Measurements from ENCODE around the gene PCDH12. TPM values are rescaled to one million over a fixed set of nuclear protein-coding genes. Genes with fewer than 3 reads are reported as not detected.
A peak's percentile ranks its signal among the peaks of the same experiment; 100 is the strongest.

PCDH12 gene
- total and polyA plus RNA-seq, 2 donors (not counting 3 experiments of a cell fraction or from before 2014, with no cell fraction given), result 6.2 to 20.4 TPM

DNA sequence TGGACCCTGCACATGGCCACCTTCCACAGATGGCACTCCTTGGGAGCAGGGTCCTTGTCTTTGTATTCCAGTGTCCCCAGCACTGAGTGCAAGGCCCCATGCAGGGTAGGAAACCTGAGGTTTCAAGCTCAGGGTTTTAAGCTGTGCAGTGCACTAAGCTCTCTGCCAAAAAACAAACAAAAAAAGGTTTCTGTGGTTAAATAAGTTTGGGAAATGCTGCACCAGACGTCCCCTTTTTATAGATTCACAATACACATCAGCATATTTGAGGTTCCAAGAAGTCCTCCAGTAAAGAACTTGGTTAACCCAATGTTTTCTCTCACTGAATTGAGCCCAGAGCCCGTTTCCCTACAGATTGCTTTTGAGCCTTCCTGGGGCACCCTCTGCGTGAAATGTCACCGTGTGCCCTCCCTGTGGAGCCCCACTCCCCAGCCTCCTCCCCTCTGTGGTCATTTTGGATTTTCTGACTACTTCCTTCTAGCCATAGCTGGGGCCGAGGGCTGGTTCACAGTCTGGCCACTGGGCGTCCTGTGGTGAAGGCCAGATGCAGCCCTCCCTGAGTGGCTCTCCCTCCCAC is 17.2 kb downstream of the PCDH12 start:
- ChIA-PET CTCF (interaction anchor here (0.7 to 10.9 kb wide), 14 partner anchors 11 to 258 kb away, joined by 3 to 244 read pairs (median 4); partner anchors contain the start of genes DELE1, PCDH1, PCDH12 and RNF14), POLR2A (interaction anchor here (1.2 to 2.5 kb wide), 2 partner anchors 17 to 19 kb away, joined by 3 to 9 read pairs; partner anchors contain the start of gene DELE1)
- Histone ChIP-seq H2AFZ (ENCODE audit: low read depth, low read length) (no peak overlapping the region), H3K4me2 (ENCODE audit: insufficient read depth, low read length) (no peak overlapping the region), H3K9ac (replicated peaks; ENCODE audit: extremely low read depth, insufficient read depth, low read length) (no peak overlapping the region), H3K4me1 (ENCODE audit: control insufficient read depth, extremely low read depth, insufficient read depth, low read length) (peaks cover 27% of the 10 kb centered on the region), H3K4me3 (replicated peaks in 1 of 3; ENCODE audit: insufficient read depth in 1 of 3, low read depth in 1 of 3, low read length in 3 of 3) (no peak overlapping the region), H3K27me3 (ENCODE audit: control insufficient read depth in 2 of 2, insufficient read depth in 2 of 2, low read length in 2 of 2) (no peaks in the 10 kb centered on the region), H3K27ac (ENCODE audit: insufficient read depth, low read depth, low read length) (peak overlapping the region; percentile 19), H3K36me3 (ENCODE audit: control insufficient read depth in 2 of 2, extremely low read depth in 1 of 2, insufficient read depth in 2 of 2, low read length in 2 of 2) (peaks cover 11 to 24% of the 10 kb centered on the region in 2 experiments), H3K9me1 (replicated peaks; ENCODE audit: control insufficient read depth, extremely low read depth, insufficient read depth, low read length) (no peaks in the 10 kb centered on the region), H4K20me1 (replicated peaks; ENCODE audit: control insufficient read depth, extremely low read depth, insufficient read depth, low read length) (no peaks in the 10 kb centered on the region), H3K79me2 (ENCODE audit: control insufficient read depth, insufficient read depth, low read length) (no peaks in the 10 kb centered on the region), H3K9me3 (replicated peaks; ENCODE audit: control insufficient read depth, insufficient read depth, low read length) (no peaks in the 10 kb centered on the region)
- no TSS peak for BruUV-seq (replicated peaks)
- FAIRE-seq (no peak), DNase-seq (ENCODE audit: low read depth, low spot score) (no peak)
- TF ChIP-seq, protein P1, sequence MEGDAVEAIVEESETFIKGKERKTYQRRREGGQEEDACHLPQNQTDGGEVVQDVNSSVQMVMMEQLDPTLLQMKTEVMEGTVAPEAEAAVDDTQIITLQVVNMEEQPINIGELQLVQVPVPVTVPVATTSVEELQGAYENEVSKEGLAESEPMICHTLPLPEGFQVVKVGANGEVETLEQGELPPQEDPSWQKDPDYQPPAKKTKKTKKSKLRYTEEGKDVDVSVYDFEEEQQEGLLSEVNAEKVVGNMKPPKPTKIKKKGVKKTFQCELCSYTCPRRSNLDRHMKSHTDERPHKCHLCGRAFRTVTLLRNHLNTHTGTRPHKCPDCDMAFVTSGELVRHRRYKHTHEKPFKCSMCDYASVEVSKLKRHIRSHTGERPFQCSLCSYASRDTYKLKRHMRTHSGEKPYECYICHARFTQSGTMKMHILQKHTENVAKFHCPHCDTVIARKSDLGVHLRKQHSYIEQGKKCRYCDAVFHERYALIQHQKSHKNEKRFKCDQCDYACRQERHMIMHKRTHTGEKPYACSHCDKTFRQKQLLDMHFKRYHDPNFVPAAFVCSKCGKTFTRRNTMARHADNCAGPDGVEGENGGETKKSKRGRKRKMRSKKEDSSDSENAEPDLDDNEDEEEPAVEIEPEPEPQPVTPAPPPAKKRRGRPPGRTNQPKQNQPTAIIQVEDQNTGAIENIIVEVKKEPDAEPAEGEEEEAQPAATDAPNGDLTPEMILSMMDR (IDR thresholded peaks at IDR 0.05; ENCODE audit: extremely low read depth in 1 of 2, insufficient read depth in 1 of 2, low read depth in 1 of 2, low read length in 2 of 2), result peak; percentile 5 to 30
- TF ChIP-seq, protein P2, sequence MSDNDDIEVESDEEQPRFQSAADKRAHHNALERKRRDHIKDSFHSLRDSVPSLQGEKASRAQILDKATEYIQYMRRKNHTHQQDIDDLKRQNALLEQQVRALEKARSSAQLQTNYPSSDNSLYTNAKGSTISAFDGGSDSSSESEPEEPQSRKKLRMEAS (IDR thresholded peaks at IDR 0.05; ENCODE audit: insufficient read depth, insufficient read length), result no peak
- dilution Hi-C loops (cut with MboI; ENCODE audit: extremely low pct_ligation_motif_present, low sequenced_read_pairs) (no loop called here), intact Hi-C loops (cut with micrococcal nuclease) (loop anchor here (1.0 to 2.0 kb wide), 2 partner anchors 16 to 18 kb away; partner anchors contain the start of gene PCDH12)

DNA sequence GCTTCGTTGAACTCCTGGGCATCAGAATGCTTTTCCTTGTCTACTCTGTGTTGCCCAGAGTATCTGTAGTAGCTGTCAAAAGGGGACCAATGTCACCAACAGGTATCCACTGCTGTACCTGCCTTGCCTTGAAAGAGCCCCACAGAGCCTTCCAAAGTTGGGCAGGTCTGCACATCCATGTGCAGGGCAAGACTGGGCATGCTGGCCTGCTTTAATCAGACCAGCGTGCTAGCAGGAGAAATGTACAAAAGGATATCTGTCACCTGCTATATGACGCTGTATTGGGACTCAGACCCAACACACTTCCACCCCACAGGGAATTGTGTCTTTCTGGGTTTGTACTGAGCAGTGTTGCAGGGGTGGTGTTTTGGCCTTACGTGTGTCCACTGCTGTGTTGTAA is 22.5 kb downstream of the PCDH12 start:
- no peak for FAIRE-seq

More for the DNA sequence above, 22.5 kb downstream of the PCDH12 start:
- Histone ChIP-seq H3K9ac (replicated peaks; ENCODE audit: extremely low read depth, insufficient read depth, low read length) (no peak overlapping the region), H3K9me3 (replicated peaks; ENCODE audit: control insufficient read depth, insufficient read depth, low read length) (no peaks in the 10 kb centered on the region), H3K36me3 (ENCODE audit: control insufficient read depth in 2 of 2, extremely low read depth in 1 of 2, insufficient read depth in 2 of 2, low read length in 2 of 2) (peaks cover 31 to 48% of the 10 kb centered on the region in 2 experiments), H3K79me2 (ENCODE audit: control insufficient read depth, insufficient read depth, low read length) (no peaks in the 10 kb centered on the region), H3K4me2 (ENCODE audit: insufficient read depth, low read length) (no peak overlapping the region), H3K27me3 (ENCODE audit: control insufficient read depth in 2 of 2, insufficient read depth in 2 of 2, low read length in 2 of 2) (no peaks in the 10 kb centered on the region), H4K20me1 (replicated peaks; ENCODE audit: control insufficient read depth, extremely low read depth, insufficient read depth, low read length) (no peaks in the 10 kb centered on the region), H3K9me1 (replicated peaks; ENCODE audit: control insufficient read depth, extremely low read depth, insufficient read depth, low read length) (no peaks in the 10 kb centered on the region), H3K27ac (ENCODE audit: insufficient read depth, low read depth, low read length) (no peak overlapping the region), H2AFZ (ENCODE audit: low read depth, low read length) (no peak overlapping the region), H3K4me1 (ENCODE audit: control insufficient read depth, extremely low read depth, insufficient read depth, low read length) (no peaks in the 10 kb centered on the region), H3K4me3 (replicated peaks in 1 of 3; ENCODE audit: insufficient read depth in 1 of 3, low read depth in 1 of 3, low read length in 3 of 3) (no peak overlapping the region)
- TF ChIP-seq POLR2AphosphoS5 (IDR thresholded peaks at IDR 0.05; ENCODE audit: insufficient read depth, low read depth, low read length) (no peak), JUN (IDR thresholded peaks at IDR 0.05; ENCODE audit: borderline replicate concordance, insufficient read depth, insufficient read length, low read depth) (no peak), MYC (IDR thresholded peaks at IDR 0.05; ENCODE audit: low read depth, low read length) (no peak), POLR2A (IDR thresholded peaks at IDR 0.05; ENCODE audit: low read depth, low read length) (no peak)
- dilution Hi-C loops (cut with MboI; ENCODE audit: extremely low pct_ligation_motif_present, low sequenced_read_pairs), result no loop called here
- POLR2A ChIA-PET, result no interaction called here
- CTCF ChIA-PET, result no interaction called here
- DNase-seq (ENCODE audit: low read depth, low spot score), result no peak
- no TSS peak for BruUV-seq (replicated peaks)
- intact Hi-C loops (cut with micrococcal nuclease), result no loop called here
